Fibroblast of lung (primary cell): Measurements from ENCODE around the gene SLC6A8. TPM values are rescaled to one million over a fixed set of nuclear protein-coding genes. Genes with fewer than 3 reads are reported as not detected.
"Not testable (repeated sequence)": the region's sequence is repeated elsewhere in the genome, so short reads cannot be mapped to it uniquely, and the experiment has no call there.

ENCODE experiments used
- DNase-seq, 2 donors: peaks; one replicate each; pipeline versions ENCODE4 v3.0.0 to v3.0.0-alpha.2; 2010; ENCODE audit warnings: low read depth in 2 of 2
- H2AFZ ChIP-seq: 2 replicates; pipeline ENCODE4 v1.5.1; 2012; ENCODE audit warnings: low read length, control low read depth, inconsistent platforms
- H3K27ac ChIP-seq: 2 replicates; pipeline ENCODE4 v1.5.1; 2011; ENCODE audit warnings: low read length, control low read depth; ENCODE audit not compliant: insufficient read depth
- H3K27me3 ChIP-seq: 2 replicates; pipeline ENCODE4 v1.5.1; 2011; ENCODE audit warnings: mild to moderate bottlenecking, low read length; ENCODE audit not compliant: control insufficient read depth, insufficient read depth
- H3K36me3 ChIP-seq: 2 replicates; pipeline ENCODE4 v1.5.1; 2011; ENCODE audit warnings: low read length; ENCODE audit not compliant: control insufficient read depth, insufficient read depth
- H3K4me1 ChIP-seq: 2 replicates; pipeline ENCODE4 v1.5.1; 2011; ENCODE audit warnings: low read length; ENCODE audit not compliant: control insufficient read depth, insufficient read depth; ENCODE audit errors: extremely low read depth
- H3K4me2 ChIP-seq: 2 replicates; pipeline ENCODE4 v1.5.1; 2011; ENCODE audit warnings: low read length, control low read depth; ENCODE audit not compliant: insufficient read depth; ENCODE audit errors: extremely low read depth
- H3K4me3 ChIP-seq, 4 experiments: fragments of 200-600 bp in 1 of 4; sonication (generic) in 1 of 4; replicated peaks in 1 of 4; 2 replicates each; pipeline ENCODE4 v1.5.1; 2011 to 2016; ENCODE audit warnings: low read length in 4 of 4, low read depth in 3 of 4, mild to moderate bottlenecking in 3 of 4, control low read depth in 2 of 4, inconsistent platforms in 1 of 4, mixed read lengths in 1 of 4; ENCODE audit not compliant: insufficient read depth in 1 of 4; ENCODE audit errors: control extremely low read depth in 1 of 4
- H3K79me2 ChIP-seq: 2 replicates; pipeline ENCODE4 v1.5.1; 2012; ENCODE audit warnings: mild to moderate bottlenecking, low read length, inconsistent platforms; ENCODE audit not compliant: control insufficient read depth, insufficient read depth
- H3K9ac ChIP-seq: 2 replicates; pipeline ENCODE4 v1.5.1; 2011; ENCODE audit warnings: mild to moderate bottlenecking, low read length, control low read depth; ENCODE audit not compliant: insufficient read depth
- H3K9me3 ChIP-seq: 2 replicates; pipeline ENCODE4 v1.5.1; 2012; ENCODE audit warnings: low read depth, low read length; ENCODE audit not compliant: control insufficient read depth, insufficient read depth
- H4K20me1 ChIP-seq: 2 replicates; pipeline ENCODE4 v1.5.1; 2011; ENCODE audit warnings: low read length; ENCODE audit not compliant: control insufficient read depth, insufficient read depth; ENCODE audit errors: extremely low read depth
- EZH2 ChIP-seq: IDR thresholded peaks from 2 replicates; pipeline ENCODE4 v1.5.1; 2012; ENCODE audit warnings: low read length, control low read depth, mild to moderate bottlenecking; ENCODE audit errors: missing control alignments
- polyA plus RNA-seq, 2 donors: library from polyadenylated mRNA; depleted of rRNA in 1 of 2; stranded (reverse) in 1 of 2; unstranded in 1 of 2; fragments of >200 nt; gene quantifications; 2 replicates each; pipeline ENCODE4 v1.2.1, GENCODE V29; 2011 to 2012; ENCODE audit warnings: missing spikeins in 1 of 2
- total RNA-seq: library from RNA; depleted of rRNA; stranded (reverse); fragments of >200 nt; gene quantifications from 2 replicates; pipeline ENCODE4 v1.2.1, GENCODE V29; 2014
- TF ChIP-seq, protein P1 (sequence below), 2 donors: IDR thresholded peaks in 1 of 2; conservative IDR thresholded peaks in 1 of 2; 1 replicate in 1 of 2; 2 replicates in 1 of 2; pipeline ENCODE4 v1.5.1; 2011 to 2012; ENCODE audit warnings: low read length in 2 of 2, control low read depth in 1 of 2, inconsistent platforms in 1 of 2, low read depth in 1 of 2, mild to moderate bottlenecking in 1 of 2

SLC6A8 gene
- total and polyA plus RNA-seq, 2 donors (not counting 1 experiment from before 2014, with no cell fraction given): 7.7 to 11.1 TPM

DNA sequence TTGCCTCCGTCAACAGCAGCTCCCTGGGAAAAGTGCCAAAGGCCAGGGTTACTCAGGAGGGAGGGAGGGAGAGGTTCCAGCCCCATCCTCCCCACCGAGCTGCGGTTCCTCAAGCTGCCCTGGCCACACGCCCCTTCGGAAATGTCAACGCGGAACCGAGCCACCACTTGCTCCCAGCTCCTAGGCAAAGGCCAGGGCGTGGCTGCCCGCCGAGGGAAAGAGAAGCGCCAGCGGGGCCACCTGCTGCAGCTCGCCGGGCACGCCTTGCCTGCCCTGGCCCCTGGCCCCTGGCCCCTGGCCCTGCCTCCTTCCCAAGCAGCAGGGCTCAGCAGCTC, 15.3 kb downstream of the SLC6A8 start:
- no peak overlapping the region for H3K9ac ChIP-seq
- H3K79me2 ChIP-seq: no peaks in the 10 kb centered on the region
- H3K36me3 ChIP-seq: peaks cover 3% of the 10 kb centered on the region
- no peaks in the 10 kb centered on the region for H3K9me3 ChIP-seq
- no peak overlapping the region for H3K4me3 ChIP-seq
- no peak overlapping the region for H2AFZ ChIP-seq
- TF ChIP-seq, protein P1, sequence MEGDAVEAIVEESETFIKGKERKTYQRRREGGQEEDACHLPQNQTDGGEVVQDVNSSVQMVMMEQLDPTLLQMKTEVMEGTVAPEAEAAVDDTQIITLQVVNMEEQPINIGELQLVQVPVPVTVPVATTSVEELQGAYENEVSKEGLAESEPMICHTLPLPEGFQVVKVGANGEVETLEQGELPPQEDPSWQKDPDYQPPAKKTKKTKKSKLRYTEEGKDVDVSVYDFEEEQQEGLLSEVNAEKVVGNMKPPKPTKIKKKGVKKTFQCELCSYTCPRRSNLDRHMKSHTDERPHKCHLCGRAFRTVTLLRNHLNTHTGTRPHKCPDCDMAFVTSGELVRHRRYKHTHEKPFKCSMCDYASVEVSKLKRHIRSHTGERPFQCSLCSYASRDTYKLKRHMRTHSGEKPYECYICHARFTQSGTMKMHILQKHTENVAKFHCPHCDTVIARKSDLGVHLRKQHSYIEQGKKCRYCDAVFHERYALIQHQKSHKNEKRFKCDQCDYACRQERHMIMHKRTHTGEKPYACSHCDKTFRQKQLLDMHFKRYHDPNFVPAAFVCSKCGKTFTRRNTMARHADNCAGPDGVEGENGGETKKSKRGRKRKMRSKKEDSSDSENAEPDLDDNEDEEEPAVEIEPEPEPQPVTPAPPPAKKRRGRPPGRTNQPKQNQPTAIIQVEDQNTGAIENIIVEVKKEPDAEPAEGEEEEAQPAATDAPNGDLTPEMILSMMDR (conservative IDR thresholded peaks at IDR 0.05 in 1 of 2, IDR thresholded peaks at IDR 0.05 in 1 of 2; ENCODE audit: low read depth in 1 of 2, low read length in 2 of 2): no peak
- TF ChIP-seq EZH2: no peak
- H3K4me1 ChIP-seq: no peaks in the 10 kb centered on the region
- DNase-seq: peak; percentile 54 to 79
- no peaks in the 10 kb centered on the region for H4K20me1 ChIP-seq
- no peak overlapping the region for H3K4me2 ChIP-seq
- no peaks in the 10 kb centered on the region for H3K27me3 ChIP-seq
- no peak overlapping the region for H3K27ac ChIP-seq

DNA sequence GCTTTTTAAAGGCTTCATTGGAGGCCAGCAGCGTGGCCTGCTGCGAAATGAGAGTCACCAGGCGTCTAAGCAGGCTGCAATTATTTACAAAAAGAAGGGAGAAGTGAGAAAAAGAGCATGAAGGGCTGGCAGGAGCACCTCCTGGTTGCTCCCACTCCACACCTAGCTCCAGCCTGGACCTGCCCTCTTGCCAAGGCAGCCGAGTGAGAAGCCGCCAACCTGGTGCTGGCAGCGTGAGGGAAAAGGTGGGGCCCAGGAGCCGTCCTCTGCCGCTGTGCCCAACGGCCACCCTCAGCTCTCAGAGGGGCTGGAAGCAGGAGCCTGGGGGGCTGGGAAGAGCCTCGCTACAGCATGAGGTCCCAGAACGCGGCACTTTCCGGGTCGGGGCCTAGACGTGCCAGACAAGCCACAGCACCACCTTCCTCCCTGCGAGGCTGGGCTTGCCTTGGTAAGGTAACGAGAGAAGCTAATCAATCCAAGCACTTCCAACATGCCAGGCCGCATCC, 16.3 kb downstream of the SLC6A8 start:
- no peak overlapping the region for H3K4me2 ChIP-seq
- no peak overlapping the region for H3K27ac ChIP-seq
- peaks cover 3% of the 10 kb centered on the region for H3K36me3 ChIP-seq
- no peak overlapping the region for H3K9ac ChIP-seq
- DNase-seq: no peak
- H2AFZ ChIP-seq: no peak overlapping the region
- no peak for TF ChIP-seq EZH2
- TF ChIP-seq, protein P1 (conservative IDR thresholded peaks at IDR 0.05 in 1 of 2, IDR thresholded peaks at IDR 0.05 in 1 of 2; ENCODE audit: low read depth in 1 of 2, low read length in 2 of 2): no peak
- H3K79me2 ChIP-seq: no peaks in the 10 kb centered on the region
- no peaks in the 10 kb centered on the region for H4K20me1 ChIP-seq
- no peaks in the 10 kb centered on the region for H3K9me3 ChIP-seq
- no peaks in the 10 kb centered on the region for H3K4me1 ChIP-seq
- no peak overlapping the region for H3K4me3 ChIP-seq
- H3K27me3 ChIP-seq: no peaks in the 10 kb centered on the region

DNA sequence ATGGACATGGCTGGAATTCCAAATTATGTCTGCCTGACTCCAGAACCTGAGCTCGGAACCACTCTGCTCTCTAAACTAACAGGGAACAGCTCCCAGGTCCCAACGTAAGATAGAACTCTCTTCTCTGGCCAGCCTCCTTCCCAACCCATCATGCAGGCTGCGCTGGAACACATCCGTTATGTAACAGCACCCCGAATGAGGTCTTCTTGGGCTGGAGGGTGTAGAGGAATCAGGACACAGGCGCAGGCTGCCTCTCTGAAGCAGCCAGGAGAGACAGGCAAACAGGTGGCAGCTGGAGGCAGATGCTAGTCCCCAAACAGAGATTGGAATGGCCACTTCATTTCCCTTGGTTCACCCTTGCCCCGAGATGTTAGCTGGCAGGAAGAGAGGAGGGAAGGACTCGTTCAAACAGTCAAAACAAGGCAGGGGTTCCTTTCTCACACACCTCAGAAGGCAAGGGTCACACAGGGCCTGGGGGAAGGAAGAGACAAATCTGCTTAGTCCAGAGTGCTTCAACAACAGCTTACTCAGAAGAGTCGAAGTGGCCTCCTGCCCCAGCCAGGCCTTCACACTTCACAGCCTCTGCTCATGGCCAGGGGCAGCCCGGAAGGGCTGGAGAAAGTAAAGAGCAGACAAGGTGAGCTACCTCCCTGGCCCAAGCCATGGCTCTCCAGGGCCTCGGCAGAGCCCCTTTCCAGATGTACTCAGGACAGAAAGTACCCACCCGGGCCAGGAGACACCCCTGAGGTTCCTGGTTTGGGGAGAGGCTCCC, 17.1 kb downstream of the SLC6A8 start:
- not testable (repeated sequence) for H3K79me2 ChIP-seq, H3K27ac ChIP-seq, H3K4me2 ChIP-seq, H3K4me3 ChIP-seq, H3K36me3 ChIP-seq, H3K4me1 ChIP-seq, H3K9me3 ChIP-seq, H4K20me1 ChIP-seq, H3K27me3 ChIP-seq, H3K9ac ChIP-seq, H2AFZ ChIP-seq, DNase-seq

DNA sequence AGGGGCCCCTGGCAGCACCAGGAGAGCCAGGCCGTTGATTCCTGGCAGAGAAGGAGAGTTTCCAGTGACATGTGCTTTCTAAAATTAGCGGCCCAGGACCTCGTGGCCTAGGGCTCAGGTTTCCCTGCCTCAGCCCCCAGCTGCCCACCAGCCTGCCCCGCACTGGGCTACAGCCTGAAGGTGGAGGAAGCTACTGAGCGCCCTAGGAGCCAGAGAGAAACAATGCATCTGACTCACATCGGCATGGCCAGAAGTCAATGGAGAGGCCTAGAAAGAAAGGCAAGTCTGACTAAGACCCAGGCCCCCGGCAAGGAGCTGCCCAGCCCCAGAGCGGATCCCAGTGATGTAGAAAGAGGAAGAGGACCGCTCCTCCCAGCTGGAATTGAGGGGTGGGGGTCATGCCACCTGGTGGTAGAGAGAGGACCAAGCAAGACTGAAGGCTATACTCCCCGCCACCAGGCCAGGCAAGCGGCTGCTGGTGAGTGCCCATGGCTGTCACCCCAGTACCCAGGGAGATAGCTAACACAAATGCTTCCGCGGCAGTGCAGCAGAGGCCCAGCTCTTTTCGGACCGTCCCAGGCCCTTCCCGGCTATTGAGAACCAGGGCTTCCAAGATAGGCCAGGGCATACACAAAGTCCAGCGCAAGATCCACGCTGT, 17.8 kb downstream of the SLC6A8 start:
- H4K20me1 ChIP-seq, H2AFZ ChIP-seq, H3K36me3 ChIP-seq, H3K9me3 ChIP-seq, H3K27me3 ChIP-seq, H3K4me3 ChIP-seq, H3K4me2 ChIP-seq, H3K9ac ChIP-seq, H3K4me1 ChIP-seq, H3K79me2 ChIP-seq, H3K27ac ChIP-seq: not testable (repeated sequence)
- DNase-seq: peak in 1 of 2 donors; percentile 62
